ENCODE measurements around the gene TESPA1. TPM values are rescaled to one million over a fixed set of nuclear protein-coding genes. Genes with fewer than 3 reads are reported as not detected.

Gene TESPA1
- total and polyA plus RNA-seq, 9 of the 15 experiments (the other 6 are each of a cell fraction or from before 2014, with no cell fraction given) = 0.72 to 7.1 (median 2.4) TPM

GRCh38 chr12:54933376-54933775 is 51.2 kb downstream of the TESPA1 start (continued):
- TF ChIP-seq UBTF (IDR thresholded peaks at IDR 0.05; ENCODE audit: borderline replicate concordance in 1 of 2, low read depth in 2 of 2, low read length in 2 of 2) (no peak), YBX1 (IDR thresholded peaks at IDR 0.05) (no peak), ZNF407 (IDR thresholded peaks at IDR 0.05; ENCODE audit: low read depth) (no peak), TEAD1 (CRISPR knock-in tag; IDR thresholded peaks at IDR 0.05) (no peak), ZNF232 (CRISPR knock-in tag; IDR thresholded peaks at IDR 0.05) (no peak), RBM34 (IDR thresholded peaks at IDR 0.05; ENCODE audit: borderline replicate concordance, insufficient read depth, low read length) (no peak), ZNF174 (CRISPR knock-in tag; IDR thresholded peaks at IDR 0.05) (no peak), MED1 (CRISPR knock-in tag; IDR thresholded peaks at IDR 0.05; ENCODE audit: borderline replicate concordance) (no peak), SIN3B (IDR thresholded peaks at IDR 0.05; ENCODE audit: low read depth) (no peak), ZBTB2 (IDR thresholded peaks at IDR 0.05) (no peak), MIER1 (IDR thresholded peaks at IDR 0.05; ENCODE audit: low read depth) (no peak)
